Tibial nerve (tissue), 4 donors: Measurements from ENCODE around the gene RNF167. TPM values are rescaled to one million over a fixed set of nuclear protein-coding genes. Genes with fewer than 3 reads are reported as not detected.
A peak's percentile ranks its signal among the peaks of the same experiment; 100 is the strongest.

ENCODE experiments used
- DNase-seq, 2 donors: peaks; one replicate each; pipeline ENCODE4 v3.0.0-alpha.2; 2019; ENCODE audit warnings: low spot score in 2 of 2
- H3K27ac ChIP-seq, 4 donors: fragments of 200-600 bp; sonication (generic) in 3 of 4; one replicate each; pipeline ENCODE4 v1.5.1; 2017 to 2019; ENCODE audit warnings: mild to moderate bottlenecking in 1 of 4
- H3K27me3 ChIP-seq, 2 donors: fragments of 200-600 bp; sonication (generic) in 1 of 2; one replicate each; pipeline versions ENCODE4 v1.5.1 to v1.6.0; 2017 to 2019
- H3K36me3 ChIP-seq, 3 donors: fragments of 200-600 bp; sonication (generic); one replicate each; pipeline ENCODE4 v1.5.1; 2018 to 2019
- H3K4me1 ChIP-seq, 4 donors: fragments of 200-600 bp; sonication (generic) in 3 of 4; one replicate each; pipeline ENCODE4 v1.5.1; 2017 to 2019
- H3K4me3 ChIP-seq, 4 donors: fragments of 200-600 bp; sonication (generic) in 3 of 4; one replicate each; pipeline ENCODE4 v1.5.1; 2017 to 2019; ENCODE audit warnings: mild to moderate bottlenecking in 1 of 4, moderate library complexity in 1 of 4
- H3K9me3 ChIP-seq, 4 donors: fragments of 200-600 bp; sonication (generic) in 3 of 4; one replicate each; pipeline ENCODE4 v1.5.1; 2017 to 2019
- CTCF ChIP-seq, 5 experiments: fragments of 200-600 bp in 3 of 5; fragments of 450-650 bp in 2 of 5; sonication (generic) in 3 of 5; IDR thresholded peaks; one replicate each; pipeline ENCODE4 v1.5.1; 2016 to 2019; ENCODE audit warnings: antibody characterized with exemption in 5 of 5, mild to moderate bottlenecking in 3 of 5, moderate library complexity in 2 of 5
- EP300 ChIP-seq, 2 donors: sonication (generic); formaldehyde crosslinking; IDR thresholded peaks; one replicate each; pipeline ENCODE4 v1.6.1; 2017; ENCODE audit warnings: antibody characterized with exemption in 2 of 2, mild to moderate bottlenecking in 1 of 2
- POLR2A ChIP-seq, 2 donors: fragments of 450-650 bp; IDR thresholded peaks; one replicate each; pipeline ENCODE4 v1.6.1; 2017; ENCODE audit warnings: antibody characterized with exemption in 2 of 2, mild to moderate bottlenecking in 2 of 2, moderate library complexity in 2 of 2
- WGBS, 2 donors: methylation state at CpG; one replicate each; pipeline ENCODE4 v1.1.5; 2018; 5-methylcytosine and 5-hydroxymethylcytosine counted together
- total RNA-seq, 4 donors: library from RNA; depleted of rRNA; stranded (reverse); fragments of >200 nt; gene quantifications; one replicate each; pipeline ENCODE4 v1.1.0, GENCODE V29; 2016

The RNF167 gene
- total RNA-seq, 4 donors from 2014 or later, result 45.0 to 55.0 (median 51.4) TPM

DNA sequence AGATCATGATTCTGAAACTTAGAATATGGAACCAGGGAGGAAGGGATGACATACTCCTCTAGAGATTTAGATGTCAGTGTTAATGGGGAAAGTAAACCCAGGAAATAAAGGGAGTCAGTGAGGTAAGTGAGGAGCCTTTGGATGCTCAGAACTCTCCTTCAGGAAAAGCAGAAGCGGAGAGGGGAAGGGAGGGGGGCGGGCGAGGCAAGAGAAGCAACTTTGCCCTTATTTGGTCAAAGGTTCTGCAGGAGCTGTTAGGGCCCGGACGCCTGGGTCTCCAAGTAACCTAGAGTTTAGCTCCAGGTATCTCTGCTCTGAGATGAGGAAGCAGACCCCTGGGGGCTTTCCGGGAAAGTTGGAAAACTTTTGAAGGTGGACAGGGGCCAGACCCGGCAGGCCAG, 6.9 kb downstream of the RNF167 start:
- Histone ChIP-seq H3K27ac (peak overlapping the region; percentile 94 to 97 (median 96)), H3K36me3 (peaks cover 0 to 46% (median 0%) of the 10 kb centered on the region in 3 donors), H3K27me3 (no peaks in the 10 kb centered on the region), H3K9me3 (no peaks in the 10 kb centered on the region), H3K4me3 (peak overlapping the region; percentile 85 to 99 (median 95)), H3K4me1 (peaks cover 0 to 72% (median 36%) of the 10 kb centered on the region in 4 donors)
- WGBS, 2 donors, result 5 to 6% methylated on average over 7 of the region's 7 CpGs
- TF ChIP-seq EP300 (IDR thresholded peaks at IDR 0.05) (no peak), CTCF (IDR thresholded peaks at IDR 0.05) (no peak), POLR2A (IDR thresholded peaks at IDR 0.05) (no peak)
- DNase-seq, result no peak

GRCh38 chr17:4947411-4948165, 7.5 kb downstream of the RNF167 start:
- Histone ChIP-seq H3K9me3 (no peaks in the 10 kb centered on the region), H3K36me3 (peaks cover 0 to 40% (median 0%) of the 10 kb centered on the region in 3 donors), H3K27ac (peak overlapping the region; percentile 94 to 97 (median 96)), H3K27me3 (no peaks in the 10 kb centered on the region), H3K4me1 (peaks cover 0 to 66% (median 36%) of the 10 kb centered on the region in 4 donors), H3K4me3 (peak overlapping the region; percentile 85 to 99 (median 95))
- DNase-seq, result peak in 1 of 2 donors; percentile 32
- TF ChIP-seq POLR2A (IDR thresholded peaks at IDR 0.05) (no peak), CTCF (IDR thresholded peaks at IDR 0.05) (no peak), EP300 (IDR thresholded peaks at IDR 0.05) (peak in 1 of 2 donors; percentile 57)
- 0 to 1% methylated on average over 42 to 47 of the region's 56 CpGs for WGBS, 2 donors

- Histone ChIP-seq H3K9me3 (no peaks in the 10 kb centered on the region), H3K27me3 (no peaks in the 10 kb centered on the region), H3K27ac (peak within 1 kb of the TSS; percentile 94 to 98 (median 96)), H3K4me3 (peak within 1 kb of the TSS; percentile 85 to 99 (median 95)), H3K36me3 (peaks cover 0 to 33% (median 0%) of the 10 kb centered on the region in 3 donors), H3K4me1 (peaks cover 0 to 60% (median 36%) of the 10 kb centered on the region in 4 donors)
- no peak for TF ChIP-seq CTCF (IDR thresholded peaks at IDR 0.05)
- peak; percentile 59 to 77 for TF ChIP-seq POLR2A (IDR thresholded peaks at IDR 0.05)
- TF ChIP-seq EP300 (IDR thresholded peaks at IDR 0.05), result peak in 1 of 2 donors; percentile 65
- 0 to 1% methylated on average over 14 to 42 of the region's 59 CpGs for WGBS, 2 donors
- peak; percentile 91 to 94 for DNase-seq
These were observed 8.3 kb downstream of the RNF167 start, which contains the start of gene PFN1 for GRCh38 chr17:4948166-4948930. PFN1 (minus strand) TSS chr17:4948530; CDS start chr17:4948394, 136 bp downstream.

DNA sequence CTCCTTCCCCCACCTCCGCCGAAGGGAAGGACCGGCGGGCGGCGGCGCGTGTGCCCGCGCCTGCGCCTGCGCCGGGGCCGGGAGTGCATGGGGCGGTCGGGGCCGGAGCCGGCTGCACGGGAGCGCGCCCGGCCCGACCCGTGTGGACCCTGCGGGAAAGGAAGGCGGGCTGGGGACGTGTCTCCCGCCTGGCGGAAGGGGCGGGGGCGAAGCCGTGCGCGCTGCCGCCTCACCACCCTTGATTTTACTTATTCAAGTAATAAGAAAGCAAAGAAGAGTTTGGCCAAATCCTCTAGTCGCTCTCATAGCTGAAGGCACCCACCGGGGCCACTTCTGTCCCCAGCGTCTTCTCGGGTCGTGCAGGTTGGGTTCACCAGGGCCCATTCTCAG, 8.9 kb downstream of the RNF167 start:
- peak overlapping the region; percentile 85 to 99 (median 95) for H3K4me3 ChIP-seq
- H3K27ac ChIP-seq, result peak overlapping the region; percentile 94 to 98 (median 96)
- peak; percentile 58 to 63 for DNase-seq
- H3K9me3 ChIP-seq, result no peaks in the 10 kb centered on the region
- TF ChIP-seq POLR2A (IDR thresholded peaks at IDR 0.05), result peak; percentile 14 to 36
- peak in 1 of 5 experiments; percentile 35 for TF ChIP-seq CTCF (IDR thresholded peaks at IDR 0.05)
- TF ChIP-seq EP300 (IDR thresholded peaks at IDR 0.05), result no peak
- H3K36me3 ChIP-seq, result peaks cover 0 to 27% (median 0%) of the 10 kb centered on the region in 3 donors
- peaks cover 0 to 54% (median 36%) of the 10 kb centered on the region in 4 donors for H3K4me1 ChIP-seq
- WGBS, 2 donors, result 0% methylated on average over 35 of the region's 40 CpGs
- H3K27me3 ChIP-seq, result no peaks in the 10 kb centered on the region
